ENCODE measurements around the gene PATE3.

PATE3 gene

DNA sequence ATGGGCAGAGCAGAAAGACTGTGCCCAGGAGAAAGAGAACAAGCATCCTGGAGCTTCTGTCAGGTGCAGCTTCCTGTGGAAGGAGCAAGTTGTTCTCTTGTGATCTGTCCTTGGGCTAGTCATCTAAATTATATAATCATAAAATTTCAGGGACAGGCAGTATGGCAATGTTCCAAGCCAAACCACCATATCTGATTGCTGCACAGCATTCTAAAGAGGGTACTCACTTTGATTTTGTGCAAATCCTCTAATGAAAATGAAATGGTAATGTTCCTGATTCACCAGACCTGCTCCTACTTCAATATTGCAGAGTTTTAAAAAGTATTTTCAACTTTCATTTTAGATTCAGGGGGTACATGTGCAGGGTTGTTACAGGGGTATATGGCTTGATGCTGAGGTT, 9.2 kb upstream of the PATE3 start, which contains the start of gene PATE2:
Gene PATE2, minus strand, starts transcription at position 101 of the 400 bp plus-strand sequence. Its CDS starts 55 bp downstream, at position 46.
- Histone ChIP-seq H3K4me3 (ENCODE audit: insufficient read length, low read depth) (no peak within 1 kb of the TSS), H3K9ac (ENCODE audit: insufficient read length, low read depth) (no peak within 1 kb of the TSS), H3K27me3 (ENCODE audit: insufficient read depth, insufficient read length) (no peaks in the 10 kb centered on the region), H3K9me3 (ENCODE audit: insufficient read depth, low read length) (no peaks in the 10 kb centered on the region), H3K36me3 (ENCODE audit: insufficient read depth, insufficient read length, low read length) (no peaks in the 10 kb centered on the region), H3K4me1 (ENCODE audit: insufficient read depth, insufficient read length) (no peaks in the 10 kb centered on the region)
- TF ChIP-seq ZNF274 (IDR thresholded peaks at IDR 0.05; ENCODE audit: low read depth, low read length) = no peak
- no peak for TF ChIP-seq YY1 (IDR thresholded peaks at IDR 0.05; ENCODE audit: insufficient read depth, insufficient read length)
- TF ChIP-seq SUZ12 (IDR thresholded peaks at IDR 0.05; ENCODE audit: extremely low read depth, insufficient read depth, insufficient read length) = no peak
- no peak for DNase-seq (ENCODE audit: low read depth, low spot score)

DNA sequence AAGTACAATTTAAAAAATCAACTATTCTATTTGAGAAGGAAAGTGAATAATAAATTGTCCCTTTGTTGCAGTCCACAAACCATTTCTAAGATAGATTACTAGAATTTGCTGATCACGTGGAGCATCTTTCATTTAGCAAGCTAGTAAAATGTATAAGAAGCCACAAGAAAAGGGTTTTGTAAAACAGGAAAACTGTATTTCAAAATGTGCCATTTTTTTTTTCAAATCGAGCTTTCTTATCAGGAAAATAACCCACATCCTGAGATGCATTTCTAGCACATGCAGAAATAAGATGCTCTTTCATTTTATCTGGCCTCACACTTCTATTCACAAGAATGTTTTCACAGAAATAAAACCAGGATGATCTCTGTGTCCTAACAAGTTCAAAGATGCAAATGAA, 3.2 kb upstream of the PATE3 start:
- Histone ChIP-seq H3K9me3 (ENCODE audit: insufficient read depth, low read length) (no peaks in the 10 kb centered on the region), H3K9ac (ENCODE audit: insufficient read length, low read depth) (no peak overlapping the region), H3K4me3 (ENCODE audit: insufficient read length, low read depth) (no peak overlapping the region), H3K27me3 (ENCODE audit: insufficient read depth, insufficient read length) (no peaks in the 10 kb centered on the region), H3K4me1 (ENCODE audit: insufficient read depth, insufficient read length) (no peaks in the 10 kb centered on the region), H3K36me3 (ENCODE audit: insufficient read depth, insufficient read length, low read length) (no peaks in the 10 kb centered on the region)
- TF ChIP-seq YY1 (IDR thresholded peaks at IDR 0.05; ENCODE audit: insufficient read depth, insufficient read length) = no peak
- no peak for TF ChIP-seq ZNF274 (IDR thresholded peaks at IDR 0.05; ENCODE audit: low read depth, low read length)
- no peak for TF ChIP-seq SUZ12 (IDR thresholded peaks at IDR 0.05; ENCODE audit: extremely low read depth, insufficient read depth, insufficient read length)
- no peak for DNase-seq (ENCODE audit: low read depth, low spot score)

DNA sequence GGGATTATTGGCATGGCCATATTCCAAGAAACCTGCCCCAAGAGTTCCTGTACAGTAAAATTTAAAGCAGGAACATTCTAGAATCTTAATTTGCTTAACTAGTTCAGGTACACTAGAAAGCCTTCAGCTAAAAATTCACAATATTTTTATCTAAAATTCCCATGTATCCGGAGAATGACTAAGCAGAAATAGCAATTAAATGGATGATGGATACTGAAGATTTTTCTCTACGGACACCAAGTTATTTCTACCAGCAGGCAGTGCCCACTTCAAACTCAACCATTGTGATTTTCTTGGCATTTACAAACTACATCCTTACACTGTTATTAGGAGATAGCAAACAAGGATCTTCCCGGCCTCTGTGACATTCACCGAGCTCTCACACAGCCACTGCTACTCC, 2.9 kb downstream of the PATE3 start:
- Histone ChIP-seq H3K9ac (ENCODE audit: insufficient read length, low read depth) (no peak overlapping the region), H3K27me3 (ENCODE audit: insufficient read depth, insufficient read length) (no peaks in the 10 kb centered on the region), H3K4me3 (ENCODE audit: insufficient read length, low read depth) (no peak overlapping the region), H3K9me3 (ENCODE audit: insufficient read depth, low read length) (peaks cover 12% of the 10 kb centered on the region; the same call in 1 of the 2 replicates), H3K36me3 (ENCODE audit: insufficient read depth, insufficient read length, low read length) (no peaks in the 10 kb centered on the region), H3K4me1 (ENCODE audit: insufficient read depth, insufficient read length) (no peaks in the 10 kb centered on the region)
- DNase-seq (ENCODE audit: low read depth, low spot score) = no peak
- TF ChIP-seq YY1 (IDR thresholded peaks at IDR 0.05; ENCODE audit: insufficient read depth, insufficient read length) = no peak
- TF ChIP-seq SUZ12 (IDR thresholded peaks at IDR 0.05; ENCODE audit: extremely low read depth, insufficient read depth, insufficient read length) = no peak
- TF ChIP-seq ZNF274 (IDR thresholded peaks at IDR 0.05; ENCODE audit: low read depth, low read length) = no peak

DNA sequence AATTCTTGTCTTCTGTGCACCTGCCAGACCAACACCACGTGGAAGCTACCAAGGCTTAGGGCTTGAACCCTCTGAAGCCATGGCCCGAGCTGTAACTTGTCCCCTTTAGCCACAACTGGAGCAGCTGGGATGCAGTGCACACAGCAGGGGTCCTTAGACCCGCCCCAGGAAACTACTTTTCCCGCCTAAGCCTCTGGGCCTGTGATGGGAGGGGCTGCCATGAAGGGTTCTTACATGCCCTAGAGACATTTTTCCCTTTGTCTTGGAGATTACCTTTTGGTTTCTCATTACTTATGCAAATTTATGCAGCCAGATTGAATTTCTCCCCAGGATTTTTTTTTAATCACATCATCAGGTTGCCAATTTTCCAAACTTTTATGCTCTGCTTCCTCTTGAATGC, 9.7 kb downstream of the PATE3 start:
- Histone ChIP-seq H3K9ac (ENCODE audit: insufficient read length, low read depth) (no peak overlapping the region), H3K4me3 (ENCODE audit: insufficient read length, low read depth) (no peak overlapping the region), H3K9me3 (ENCODE audit: insufficient read depth, low read length) (peaks cover 47% of the 10 kb centered on the region), H3K27me3 (ENCODE audit: insufficient read depth, insufficient read length) (no peaks in the 10 kb centered on the region), H3K4me1 (ENCODE audit: insufficient read depth, insufficient read length) (no peaks in the 10 kb centered on the region), H3K36me3 (ENCODE audit: insufficient read depth, insufficient read length, low read length) (no peaks in the 10 kb centered on the region)
- peak; percentile 44 for DNase-seq (ENCODE audit: low read depth, low spot score)
- no peak for TF ChIP-seq SUZ12 (IDR thresholded peaks at IDR 0.05; ENCODE audit: extremely low read depth, insufficient read depth, insufficient read length)
- TF ChIP-seq YY1 (IDR thresholded peaks at IDR 0.05; ENCODE audit: insufficient read depth, insufficient read length) = no peak
- no peak for TF ChIP-seq ZNF274 (IDR thresholded peaks at IDR 0.05; ENCODE audit: low read depth, low read length)

DNA sequence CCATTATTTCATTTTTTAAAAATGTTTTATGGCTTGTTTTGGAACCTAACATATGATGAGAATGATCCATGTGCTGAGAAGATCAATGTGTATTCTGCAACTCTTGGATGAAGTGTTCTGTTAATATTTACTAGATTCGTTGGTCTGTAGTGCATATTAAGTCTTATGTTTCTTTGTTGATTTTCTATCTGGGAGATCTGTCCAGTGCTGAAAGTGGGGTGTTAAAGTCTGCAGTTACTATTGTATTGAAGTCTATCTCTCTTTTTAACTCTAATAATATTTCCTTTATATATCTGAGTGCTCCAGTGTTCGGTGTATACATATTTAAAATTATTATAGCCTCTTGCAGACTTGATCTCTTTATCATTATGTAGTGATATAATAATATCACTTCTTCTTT, 11.9 kb downstream of the PATE3 start:
- no peaks in the 10 kb centered on the region for H3K4me1 ChIP-seq (ENCODE audit: insufficient read depth, insufficient read length)
- no peaks in the 10 kb centered on the region for H3K27me3 ChIP-seq (ENCODE audit: insufficient read depth, insufficient read length)
- H3K4me3 ChIP-seq (ENCODE audit: insufficient read length, low read depth) = no peak overlapping the region
- H3K36me3 ChIP-seq (ENCODE audit: insufficient read depth, insufficient read length, low read length) = no peaks in the 10 kb centered on the region
- no peak overlapping the region for H3K9ac ChIP-seq (ENCODE audit: insufficient read length, low read depth)
- DNase-seq (ENCODE audit: low read depth, low spot score) = no peak
- H3K9me3 ChIP-seq (ENCODE audit: insufficient read depth, low read length) = peaks cover 49% of the 10 kb centered on the region
- TF ChIP-seq YY1 (IDR thresholded peaks at IDR 0.05; ENCODE audit: insufficient read depth, insufficient read length) (no peak), ZNF274 (IDR thresholded peaks at IDR 0.05; ENCODE audit: low read depth, low read length) (no peak), SUZ12 (IDR thresholded peaks at IDR 0.05; ENCODE audit: extremely low read depth, insufficient read depth, insufficient read length) (no peak)

DNA sequence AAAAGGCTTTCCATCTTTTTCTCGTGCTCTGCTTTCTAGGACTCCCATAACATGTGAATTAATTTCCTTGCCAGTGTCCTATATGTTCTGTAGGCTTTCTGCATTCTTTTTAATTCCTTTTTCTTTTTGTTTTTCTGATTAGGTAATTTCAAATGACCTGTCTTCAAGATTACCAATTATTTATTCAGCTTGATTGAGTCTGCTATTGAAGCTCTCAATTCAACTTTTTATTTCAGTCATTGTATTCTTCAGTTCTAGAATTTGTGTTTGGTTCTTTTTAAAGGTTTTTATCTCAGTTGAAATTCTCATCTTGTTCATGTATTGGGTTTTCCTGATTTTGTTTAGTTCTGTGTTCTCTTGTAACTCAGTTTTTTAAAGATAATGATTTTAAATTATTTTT, 14.5 kb downstream of the PATE3 start:
- DNase-seq (ENCODE audit: low read depth, low spot score) = no peak
- Histone ChIP-seq H3K4me3 (ENCODE audit: insufficient read length, low read depth) (no peak overlapping the region), H3K4me1 (ENCODE audit: insufficient read depth, insufficient read length) (no peaks in the 10 kb centered on the region), H3K9me3 (ENCODE audit: insufficient read depth, low read length) (peaks cover 38% of the 10 kb centered on the region), H3K9ac (ENCODE audit: insufficient read length, low read depth) (no peak overlapping the region), H3K27me3 (ENCODE audit: insufficient read depth, insufficient read length) (no peaks in the 10 kb centered on the region), H3K36me3 (ENCODE audit: insufficient read depth, insufficient read length, low read length) (no peaks in the 10 kb centered on the region)
- no peak for TF ChIP-seq SUZ12 (IDR thresholded peaks at IDR 0.05; ENCODE audit: extremely low read depth, insufficient read depth, insufficient read length)
- TF ChIP-seq YY1 (IDR thresholded peaks at IDR 0.05; ENCODE audit: insufficient read depth, insufficient read length) = no peak
- no peak for TF ChIP-seq ZNF274 (IDR thresholded peaks at IDR 0.05; ENCODE audit: low read depth, low read length)

DNA sequence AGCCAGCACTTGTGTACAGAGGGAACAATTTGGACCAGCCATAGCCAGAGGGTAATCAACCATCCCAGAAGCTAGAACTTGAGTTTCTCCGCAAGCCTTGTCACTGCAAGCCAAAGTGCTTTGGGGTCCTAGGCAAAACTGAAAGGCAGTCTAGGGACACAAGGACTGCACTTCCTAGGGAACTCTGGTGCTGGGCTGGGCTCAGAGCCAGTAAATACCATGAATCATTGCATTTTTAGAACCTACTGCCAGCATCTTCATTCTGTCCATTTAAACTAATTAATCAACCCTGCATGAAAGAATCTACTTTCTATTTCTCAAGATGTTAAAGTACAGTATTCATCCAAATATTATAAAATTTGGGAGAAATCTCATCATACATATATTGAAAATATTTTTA, 20.0 kb downstream of the PATE3 start:
- no peaks in the 10 kb centered on the region for H3K4me1 ChIP-seq (ENCODE audit: insufficient read depth, insufficient read length)
- peaks cover 5% of the 10 kb centered on the region; the same call in 1 of the 2 replicates for H3K9me3 ChIP-seq (ENCODE audit: insufficient read depth, low read length)
- no peak for DNase-seq (ENCODE audit: low read depth, low spot score)
- H3K27me3 ChIP-seq (ENCODE audit: insufficient read depth, insufficient read length) = no peaks in the 10 kb centered on the region
- H3K36me3 ChIP-seq (ENCODE audit: insufficient read depth, insufficient read length, low read length) = no peaks in the 10 kb centered on the region
- no peak overlapping the region for H3K9ac ChIP-seq (ENCODE audit: insufficient read length, low read depth)
- TF ChIP-seq ZNF274 (IDR thresholded peaks at IDR 0.05; ENCODE audit: low read depth, low read length) = no peak
- no peak for TF ChIP-seq SUZ12 (IDR thresholded peaks at IDR 0.05; ENCODE audit: extremely low read depth, insufficient read depth, insufficient read length)
- no peak for TF ChIP-seq YY1 (IDR thresholded peaks at IDR 0.05; ENCODE audit: insufficient read depth, insufficient read length)
- no peak overlapping the region for H3K4me3 ChIP-seq (ENCODE audit: insufficient read length, low read depth)
